ENCODE measurements around the gene ZC3H12C.

The ZC3H12C gene

DNA sequence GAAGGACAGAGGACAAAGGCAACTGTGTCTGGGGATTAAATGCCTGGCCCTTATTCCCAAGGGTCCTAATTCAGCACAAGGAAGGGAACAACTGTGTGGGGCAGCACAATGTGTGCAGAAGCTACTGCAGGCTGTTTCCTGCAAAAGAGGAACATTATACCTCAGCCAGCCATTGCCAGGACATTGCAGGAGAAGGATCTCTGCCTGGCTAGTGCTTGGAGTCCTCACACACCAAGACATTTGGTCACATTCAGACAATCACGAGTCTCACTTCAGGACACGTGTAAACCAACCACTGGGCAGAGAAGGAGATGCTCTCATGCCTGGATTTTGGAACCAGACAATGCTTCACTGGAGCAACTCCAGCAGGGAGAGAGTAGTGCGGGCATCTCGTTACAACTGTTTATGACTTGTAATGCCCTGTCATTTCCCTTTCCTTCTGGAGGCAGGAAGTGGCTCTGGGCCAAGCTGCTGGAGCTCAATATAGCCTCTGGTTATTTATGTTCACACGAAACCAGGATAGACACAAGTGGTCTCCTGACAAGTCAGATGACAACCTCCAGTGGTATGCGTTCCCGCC is 23.9 kb upstream of the ZC3H12C start:
- POLR2A ChIA-PET (ENCODE audit: low non-redundant PET), result no interaction called here
- TF ChIP-seq, protein P1, sequence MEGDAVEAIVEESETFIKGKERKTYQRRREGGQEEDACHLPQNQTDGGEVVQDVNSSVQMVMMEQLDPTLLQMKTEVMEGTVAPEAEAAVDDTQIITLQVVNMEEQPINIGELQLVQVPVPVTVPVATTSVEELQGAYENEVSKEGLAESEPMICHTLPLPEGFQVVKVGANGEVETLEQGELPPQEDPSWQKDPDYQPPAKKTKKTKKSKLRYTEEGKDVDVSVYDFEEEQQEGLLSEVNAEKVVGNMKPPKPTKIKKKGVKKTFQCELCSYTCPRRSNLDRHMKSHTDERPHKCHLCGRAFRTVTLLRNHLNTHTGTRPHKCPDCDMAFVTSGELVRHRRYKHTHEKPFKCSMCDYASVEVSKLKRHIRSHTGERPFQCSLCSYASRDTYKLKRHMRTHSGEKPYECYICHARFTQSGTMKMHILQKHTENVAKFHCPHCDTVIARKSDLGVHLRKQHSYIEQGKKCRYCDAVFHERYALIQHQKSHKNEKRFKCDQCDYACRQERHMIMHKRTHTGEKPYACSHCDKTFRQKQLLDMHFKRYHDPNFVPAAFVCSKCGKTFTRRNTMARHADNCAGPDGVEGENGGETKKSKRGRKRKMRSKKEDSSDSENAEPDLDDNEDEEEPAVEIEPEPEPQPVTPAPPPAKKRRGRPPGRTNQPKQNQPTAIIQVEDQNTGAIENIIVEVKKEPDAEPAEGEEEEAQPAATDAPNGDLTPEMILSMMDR (conservative IDR thresholded peaks at IDR 0.05; ENCODE audit: low read depth), result no peak
- H3K27ac ChIP-seq, result peak overlapping the region; percentile 71
- DNase-seq (ENCODE audit: low spot score), result peak; percentile 81
- CTCF ChIA-PET, result interaction anchor here (0.6 kb wide), 1 partner anchor 129 kb away, joined by 3 read pairs; no protein-coding TSS in a partner anchor

DNA sequence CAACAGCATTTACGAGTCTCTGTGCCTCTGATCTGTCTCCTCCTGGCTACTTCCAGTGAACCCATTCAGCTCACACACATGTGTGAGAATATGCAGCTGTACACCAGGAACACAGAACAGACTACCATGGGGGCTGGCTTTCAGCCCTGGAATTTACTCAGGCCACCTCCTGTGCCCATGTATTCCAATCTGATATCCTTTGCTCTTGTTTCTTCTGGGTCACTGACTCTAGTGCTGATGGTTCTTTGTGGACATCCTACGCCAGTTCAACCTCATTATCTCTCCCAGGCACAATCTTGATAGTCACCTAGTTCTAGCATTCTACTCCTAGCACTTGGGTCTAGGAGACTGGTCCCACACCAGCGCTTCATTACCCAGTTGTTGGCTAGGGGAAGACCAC is 23.0 kb upstream of the ZC3H12C start:
- POLR2A ChIA-PET (ENCODE audit: low non-redundant PET), result no interaction called here
- H3K27ac ChIP-seq, result no peak overlapping the region
- TF ChIP-seq, protein P1 (conservative IDR thresholded peaks at IDR 0.05; ENCODE audit: low read depth), result no peak
- no peak for DNase-seq (ENCODE audit: low spot score)
- CTCF ChIA-PET, result no interaction called here

DNA sequence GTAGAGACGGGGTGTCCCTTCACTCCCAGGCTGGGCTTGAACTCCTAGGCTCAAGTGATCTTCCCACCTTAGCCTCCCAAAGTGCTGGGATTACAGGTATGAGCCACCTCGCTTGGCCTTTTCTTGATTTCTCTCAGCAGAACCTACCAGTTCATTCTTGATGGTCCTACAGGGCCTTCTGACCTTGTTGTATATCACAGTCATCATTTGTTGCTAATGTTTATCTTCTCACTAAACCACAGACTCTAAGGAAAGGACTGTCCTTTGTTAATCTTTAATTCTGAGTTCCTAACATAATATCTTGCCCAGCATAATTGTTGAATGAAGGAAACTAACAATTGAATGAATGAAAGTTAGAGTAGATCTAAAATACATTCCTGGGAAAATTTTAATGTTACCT is 22.0 kb upstream of the ZC3H12C start:
- H3K27ac ChIP-seq, result no peak overlapping the region
- ChIA-PET POLR2A (ENCODE audit: low non-redundant PET) (no interaction called here), CTCF (no interaction called here)
- TF ChIP-seq, protein P1 (conservative IDR thresholded peaks at IDR 0.05; ENCODE audit: low read depth), result no peak
- no peak for DNase-seq (ENCODE audit: low spot score)

DNA sequence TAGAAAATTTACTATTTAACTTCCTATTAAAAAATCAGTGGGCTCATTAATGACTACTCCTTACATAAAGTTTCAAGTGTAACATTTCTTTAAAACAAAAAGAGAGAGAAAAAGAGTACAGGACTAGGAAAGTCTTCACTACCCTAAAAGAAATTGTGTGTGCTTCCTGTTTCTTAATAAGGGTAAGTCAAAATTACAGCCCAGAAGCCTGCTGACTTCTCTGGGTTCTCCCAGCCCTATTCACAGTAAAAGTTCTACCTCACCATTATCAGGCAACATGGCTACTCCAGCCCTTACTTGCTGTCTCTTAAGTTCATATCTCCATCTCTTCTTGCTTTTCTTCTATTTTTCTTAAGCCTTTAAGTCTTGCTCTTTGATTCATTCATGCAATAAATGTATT is 20.3 kb upstream of the ZC3H12C start:
- POLR2A ChIA-PET (ENCODE audit: low non-redundant PET), result no interaction called here
- H3K27ac ChIP-seq, result no peak overlapping the region
- no peak for DNase-seq (ENCODE audit: low spot score)
- TF ChIP-seq, protein P1 (conservative IDR thresholded peaks at IDR 0.05; ENCODE audit: low read depth), result no peak
- CTCF ChIA-PET, result interaction anchor here (0.8 kb wide), 1 partner anchor 46 kb away, joined by 3 read pairs; no protein-coding TSS in a partner anchor

DNA sequence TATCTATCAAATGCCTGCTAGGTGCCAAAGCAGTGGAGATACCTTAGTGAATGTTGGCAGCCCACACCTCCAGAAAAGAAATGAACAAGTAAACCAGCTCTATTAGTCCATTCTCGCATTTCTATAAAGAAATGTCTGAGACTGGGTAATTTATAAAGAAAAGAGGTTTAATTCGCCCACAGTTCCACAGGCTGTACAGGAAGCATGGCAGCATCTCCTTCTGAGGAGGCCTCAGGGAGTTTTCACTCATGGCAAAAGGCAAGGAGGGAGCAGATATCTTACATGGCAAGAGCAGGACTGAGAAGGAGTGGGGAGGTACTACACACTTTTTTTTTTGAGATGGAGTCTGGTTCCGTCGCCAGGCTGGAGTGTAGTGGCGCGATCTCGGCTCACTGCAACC is 18.7 kb upstream of the ZC3H12C start:
- DNase-seq (ENCODE audit: low spot score), result no peak
- POLR2A ChIA-PET (ENCODE audit: low non-redundant PET), result no interaction called here
- TF ChIP-seq, protein P1 (conservative IDR thresholded peaks at IDR 0.05; ENCODE audit: low read depth), result no peak
- no peak overlapping the region for H3K27ac ChIP-seq
- CTCF ChIA-PET, result no interaction called here

DNA sequence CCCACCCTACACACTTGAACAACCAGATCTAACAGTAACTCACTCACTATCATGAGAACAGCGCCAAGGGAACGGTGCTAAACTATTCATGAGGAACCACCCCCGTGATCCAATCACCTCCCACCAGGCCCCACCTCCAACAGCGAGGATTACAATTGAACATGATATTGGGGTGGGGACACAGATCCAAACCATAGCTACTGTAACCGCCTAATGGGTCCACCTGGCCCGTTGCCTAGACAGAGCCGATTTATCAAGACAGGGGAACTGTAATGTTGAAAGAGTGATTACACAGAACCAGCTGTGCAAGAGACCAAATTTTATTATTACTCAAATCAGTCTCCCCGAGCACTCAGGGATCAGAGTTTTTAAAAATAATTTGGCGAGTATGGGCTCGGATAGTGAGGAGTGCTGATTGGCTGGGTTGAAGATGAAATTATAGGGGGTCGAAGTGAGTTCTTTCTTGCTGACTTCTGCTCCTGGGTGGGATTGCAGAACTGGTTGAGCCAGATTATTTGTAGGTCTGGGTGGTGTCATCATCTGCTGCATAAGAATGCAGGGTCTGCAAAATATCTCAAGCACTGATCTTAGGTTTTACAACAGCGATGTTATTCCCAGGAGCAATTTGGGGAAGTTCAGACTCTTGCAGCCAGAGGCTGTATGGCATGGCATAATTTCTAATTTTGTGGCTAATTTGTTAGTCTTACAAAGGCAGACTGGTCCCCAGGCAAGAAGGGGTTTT is 17.9 kb upstream of the ZC3H12C start:
- TF ChIP-seq, protein P1 (conservative IDR thresholded peaks at IDR 0.05; ENCODE audit: low read depth), result no peak
- DNase-seq (ENCODE audit: low spot score), result no peak
- POLR2A ChIA-PET (ENCODE audit: low non-redundant PET), result no interaction called here
- no peak overlapping the region for H3K27ac ChIP-seq
- CTCF ChIA-PET, result no interaction called here
